ENCODE results near the gene PIGA.

Gene PIGA

GRCh38 chrX:15269618-15270521, 65.5 kb downstream of the PIGA start, which contains the start of gene ASB9:
TSS of gene ASB9 (minus strand) at chrX:15270083. CDS start at chrX:15269874, 209 bp downstream.
- no peak within 1 kb of the TSS for H3K4me3 ChIP-seq (ENCODE audit: low read depth, low read length)
- DNase-seq (ENCODE audit: low read depth): peak; percentile 52

Data from skeletal muscle cell (primary cell).